Neuronal stem cell (in vitro differentiated cells): ENCODE results near the gene C3orf52.

Experiments
- DNase-seq: peaks from one replicate; pipeline ENCODE4 v3.0.0-alpha.2; 2013; ENCODE audit warnings: low spot score
- H2AFZ ChIP-seq: one replicate; pipeline ENCODE4 v1.6.1; 2013; ENCODE audit warnings: mild to moderate bottlenecking, low read length, inconsistent platforms
- H2AK5ac ChIP-seq: 2 replicates; pipeline ENCODE4 v1.6.1; 2013; ENCODE audit warnings: low read depth, mild to moderate bottlenecking, inconsistent platforms, low read length, moderate library complexity, mixed read lengths
- H2BK120ac ChIP-seq: 2 replicates; pipeline ENCODE4 v1.6.1; 2013; ENCODE audit warnings: low read depth, mild to moderate bottlenecking, inconsistent platforms, low read length, moderate library complexity, mixed read lengths
- H2BK12ac ChIP-seq: one replicate; pipeline ENCODE4 v1.6.1; 2013; ENCODE audit warnings: low read length, inconsistent platforms
- H2BK15ac ChIP-seq: 2 replicates; pipeline ENCODE4 v1.6.1; 2013; ENCODE audit warnings: mild to moderate bottlenecking, low read length, inconsistent platforms, mixed read lengths
- H2BK5ac ChIP-seq: one replicate; pipeline ENCODE4 v1.6.1; 2013; ENCODE audit warnings: inconsistent platforms, mild to moderate bottlenecking, low read length, moderate library complexity
- H3K14ac ChIP-seq: one replicate; pipeline ENCODE4 v1.6.1; 2013; ENCODE audit warnings: low read length, inconsistent platforms
- H3K18ac ChIP-seq: 2 replicates; pipeline ENCODE4 v1.6.1; 2013; ENCODE audit warnings: low read length, inconsistent platforms
- H3K23ac ChIP-seq: 2 replicates; pipeline ENCODE4 v1.6.1; 2013; ENCODE audit warnings: low read depth, mild to moderate bottlenecking, mixed read lengths, low read length, inconsistent platforms; ENCODE audit not compliant: poor library complexity
- H3K27ac ChIP-seq: replicated peaks from 3 replicates; pipeline ENCODE4 v1.5.1; 2013; ENCODE audit warnings: low read length, inconsistent platforms
- H3K27me3 ChIP-seq, 3 experiments: 2 replicates each; pipeline ENCODE4 v1.6.1; 2013; ENCODE audit warnings: low read length in 3 of 3, mild to moderate bottlenecking in 2 of 3, inconsistent platforms in 1 of 3, low read depth in 1 of 3, mixed read lengths in 1 of 3, moderate library complexity in 1 of 3; ENCODE audit not compliant: control insufficient read depth in 3 of 3, insufficient read depth in 3 of 3
- H3K36me3 ChIP-seq, 2 donors: replicated peaks in 1 of 2; 2 replicates each; pipeline ENCODE4 v1.6.1; 2013; ENCODE audit warnings: low read length in 2 of 2; ENCODE audit not compliant: control insufficient read depth in 2 of 2, insufficient read depth in 2 of 2
- H3K4ac ChIP-seq: 2 replicates; pipeline ENCODE4 v1.6.1; 2013; ENCODE audit warnings: inconsistent platforms, mild to moderate bottlenecking, low read length, moderate library complexity
- H3K4me1 ChIP-seq, 2 donors: 1 replicate in 1 of 2; 2 replicates in 1 of 2; pipeline ENCODE4 v1.6.1; 2013; ENCODE audit warnings: low read length in 2 of 2, low read depth in 1 of 2; ENCODE audit not compliant: control insufficient read depth in 2 of 2, insufficient read depth in 1 of 2
- H3K4me2 ChIP-seq: one replicate; pipeline ENCODE4 v1.6.1; 2013; ENCODE audit warnings: mild to moderate bottlenecking, low read length, inconsistent platforms; ENCODE audit not compliant: insufficient read depth, poor library complexity, severe bottlenecking
- H3K4me3 ChIP-seq, 2 donors: 2 replicates each; pipeline ENCODE4 v1.5.1; 2013; ENCODE audit warnings: low read length in 2 of 2, mild to moderate bottlenecking in 2 of 2, inconsistent platforms in 1 of 2, moderate library complexity in 1 of 2
- H3K79me1 ChIP-seq: one replicate; pipeline ENCODE4 v1.6.1; 2013; ENCODE audit warnings: low read depth, mild to moderate bottlenecking, inconsistent platforms, low read length, moderate library complexity
- H3K9ac ChIP-seq: one replicate; pipeline ENCODE4 v1.6.1; 2013; ENCODE audit warnings: mild to moderate bottlenecking, low read depth, low read length, inconsistent platforms; ENCODE audit not compliant: poor library complexity
- H3K9me3 ChIP-seq, 2 donors: replicated peaks in 1 of 2; 2 replicates each; pipeline versions ENCODE3 to v1.6.1; 2013; ENCODE audit warnings: low read length in 2 of 2, mild to moderate bottlenecking in 2 of 2, inconsistent platforms in 1 of 2, low read depth in 1 of 2, mixed read lengths in 1 of 2, moderate library complexity in 1 of 2; ENCODE audit not compliant: control insufficient read depth in 2 of 2, insufficient read depth in 1 of 2
- H4K8ac ChIP-seq: one replicate; pipeline ENCODE4 v1.6.1; 2013; ENCODE audit warnings: low read depth, mild to moderate bottlenecking, inconsistent platforms, low read length, moderate library complexity
- H4K91ac ChIP-seq: one replicate; pipeline ENCODE4 v1.6.1; 2013; ENCODE audit warnings: low read length, low read depth, mild to moderate bottlenecking, inconsistent platforms; ENCODE audit not compliant: poor library complexity
- WGBS, 2 donors: extraction: QIAGEN DNeasy Blood & Tissue Kit; methylation state at CpG; one replicate each; pipeline ENCODE4 v1.1.7; 2013; ENCODE audit warnings: missing lambda C conversion rate in 2 of 2, mixed read lengths in 1 of 2; ENCODE audit not compliant: insufficient read length in 2 of 2, insufficient replicate concordance in 1 of 2; ENCODE audit errors: extremely low coverage in 2 of 2; 5-methylcytosine and 5-hydroxymethylcytosine counted together

The C3orf52 gene

GRCh38 chr3:112086875-112087524, 811 bp downstream of the C3orf52 start:
- Histone ChIP-seq H2BK120ac (no peak overlapping the region), H3K27ac (no peak overlapping the region), H3K14ac (no peak overlapping the region), H3K36me3 (no peaks in the 10 kb centered on the region), H2AK5ac (no peak overlapping the region), H3K4me3 (peak overlapping the region; percentile 10 to 52), H2BK5ac (no peak overlapping the region), H3K4me1 (peaks cover 7 to 9% of the 10 kb centered on the region in 2 donors), H3K4ac (no peak overlapping the region), H3K4me2 (peak overlapping the region; percentile 89), H2AFZ (peak overlapping the region; percentile 97), H3K23ac (no peak overlapping the region), H2BK12ac (no peak overlapping the region), H3K18ac (peak overlapping the region; percentile 46), H2BK15ac (no peak overlapping the region), H4K91ac (no peak overlapping the region), H3K9me3 (no peaks in the 10 kb centered on the region), H3K9ac (no peak overlapping the region), H4K8ac (no peak overlapping the region), H3K79me1 (no peaks in the 10 kb centered on the region), H3K27me3 (peaks cover 0 to 52% (median 18%) of the 10 kb centered on the region in 3 experiments)
- no peak for DNase-seq
- WGBS, 2 donors: no CpG with 5 or more reads among the region's 14 CpGs

GRCh38 chr3:112087746-112088145, 1.6 kb downstream of the C3orf52 start:
- no peak overlapping the region for H3K4ac ChIP-seq
- H3K4me2 ChIP-seq: no peak overlapping the region
- DNase-seq: no peak
- no peaks in the 10 kb centered on the region for H3K9me3 ChIP-seq
- no CpG with 5 or more reads among the region's 5 CpGs for WGBS, 2 donors
- no peak overlapping the region for H3K4me3 ChIP-seq
- H3K9ac ChIP-seq: no peak overlapping the region
- no peak overlapping the region for H2BK12ac ChIP-seq
- no peak overlapping the region for H3K27ac ChIP-seq
- no peak overlapping the region for H4K91ac ChIP-seq
- H2AK5ac ChIP-seq: no peak overlapping the region
- peaks cover 0 to 49% (median 18%) of the 10 kb centered on the region in 3 experiments for H3K27me3 ChIP-seq
- no peak overlapping the region for H3K18ac ChIP-seq
- H3K23ac ChIP-seq: no peak overlapping the region
- H3K79me1 ChIP-seq: no peaks in the 10 kb centered on the region
- no peak overlapping the region for H4K8ac ChIP-seq
- no peak overlapping the region for H2BK5ac ChIP-seq
- peaks cover 11 to 13% of the 10 kb centered on the region in 2 donors for H3K4me1 ChIP-seq
- H2AFZ ChIP-seq: no peak overlapping the region
- no peaks in the 10 kb centered on the region for H3K36me3 ChIP-seq
- no peak overlapping the region for H3K14ac ChIP-seq
- no peak overlapping the region for H2BK120ac ChIP-seq
- H2BK15ac ChIP-seq: no peak overlapping the region

GRCh38 chr3:112088944-112089343, 2.8 kb downstream of the C3orf52 start:
- Histone ChIP-seq H4K8ac (no peak overlapping the region), H4K91ac (no peak overlapping the region), H3K9me3 (no peaks in the 10 kb centered on the region), H3K27ac (no peak overlapping the region), H2AK5ac (no peak overlapping the region), H3K9ac (no peak overlapping the region), H2BK12ac (no peak overlapping the region), H2BK120ac (no peak overlapping the region), H2BK5ac (no peak overlapping the region), H2BK15ac (no peak overlapping the region), H3K36me3 (no peaks in the 10 kb centered on the region), H3K4ac (no peak overlapping the region), H3K4me2 (no peak overlapping the region), H3K4me3 (no peak overlapping the region), H3K14ac (no peak overlapping the region), H3K27me3 (peaks cover 0 to 40% (median 18%) of the 10 kb centered on the region in 3 experiments), H3K79me1 (no peaks in the 10 kb centered on the region), H2AFZ (no peak overlapping the region), H3K18ac (no peak overlapping the region), H3K4me1 (peaks cover 16 to 19% of the 10 kb centered on the region in 2 donors), H3K23ac (no peak overlapping the region)
- no CpG with 5 or more reads among the region's 4 CpGs for WGBS, 2 donors
- no peak for DNase-seq

GRCh38 chr3:112089956-112090886, 4.0 kb downstream of the C3orf52 start:
- H2AK5ac ChIP-seq: no peak overlapping the region
- H3K4me3 ChIP-seq: no peak overlapping the region
- H2AFZ ChIP-seq: peak overlapping the region; percentile 21
- H3K79me1 ChIP-seq: no peaks in the 10 kb centered on the region
- no peak overlapping the region for H2BK5ac ChIP-seq
- no peak overlapping the region for H2BK12ac ChIP-seq
- no peak overlapping the region for H4K91ac ChIP-seq
- H3K23ac ChIP-seq: no peak overlapping the region
- no peak overlapping the region for H3K14ac ChIP-seq
- DNase-seq: no peak
- no peak overlapping the region for H3K9ac ChIP-seq
- no peak overlapping the region for H2BK120ac ChIP-seq
- no peak overlapping the region for H4K8ac ChIP-seq
- no CpG with 5 or more reads among the region's 9 CpGs for WGBS, 2 donors
- H3K4me2 ChIP-seq: no peak overlapping the region
- no peaks in the 10 kb centered on the region for H3K36me3 ChIP-seq
- peaks cover 0 to 27% (median 15%) of the 10 kb centered on the region in 3 experiments for H3K27me3 ChIP-seq
- no peak overlapping the region for H2BK15ac ChIP-seq
- no peak overlapping the region for H3K27ac ChIP-seq
- no peak overlapping the region for H3K18ac ChIP-seq
- H3K9me3 ChIP-seq: no peaks in the 10 kb centered on the region
- H3K4ac ChIP-seq: no peak overlapping the region
- H3K4me1 ChIP-seq: peaks cover 16 to 19% of the 10 kb centered on the region in 2 donors
